HG02610 (cell line): ENCODE measurements around the gene TRIML1.
"Not testable (repeated sequence)": the region's sequence is repeated elsewhere in the genome, so short reads cannot be mapped to it uniquely, and the experiment has no call there.

Experiments used
- ATAC-seq: cut with Tn5 transposase; IDR thresholded peaks from one replicate; pipeline ENCODE4 v1.9.1; 2021; ENCODE audit warnings: mild to moderate bottlenecking, moderate library complexity; ENCODE audit not compliant: unreplicated experiment

The TRIML1 gene

GRCh38 chr4:188147776-188148175 is 8.5 kb downstream of the TRIML1 start:
- ATAC-seq, result no peak

- ATAC-seq, result no peak
These were observed 15.6 kb downstream of the TRIML1 start for GRCh38 chr4:188154668-188155405.

GRCh38 chr4:188158336-188158735 is 19.1 kb downstream of the TRIML1 start:
- no peak for ATAC-seq

DNA sequence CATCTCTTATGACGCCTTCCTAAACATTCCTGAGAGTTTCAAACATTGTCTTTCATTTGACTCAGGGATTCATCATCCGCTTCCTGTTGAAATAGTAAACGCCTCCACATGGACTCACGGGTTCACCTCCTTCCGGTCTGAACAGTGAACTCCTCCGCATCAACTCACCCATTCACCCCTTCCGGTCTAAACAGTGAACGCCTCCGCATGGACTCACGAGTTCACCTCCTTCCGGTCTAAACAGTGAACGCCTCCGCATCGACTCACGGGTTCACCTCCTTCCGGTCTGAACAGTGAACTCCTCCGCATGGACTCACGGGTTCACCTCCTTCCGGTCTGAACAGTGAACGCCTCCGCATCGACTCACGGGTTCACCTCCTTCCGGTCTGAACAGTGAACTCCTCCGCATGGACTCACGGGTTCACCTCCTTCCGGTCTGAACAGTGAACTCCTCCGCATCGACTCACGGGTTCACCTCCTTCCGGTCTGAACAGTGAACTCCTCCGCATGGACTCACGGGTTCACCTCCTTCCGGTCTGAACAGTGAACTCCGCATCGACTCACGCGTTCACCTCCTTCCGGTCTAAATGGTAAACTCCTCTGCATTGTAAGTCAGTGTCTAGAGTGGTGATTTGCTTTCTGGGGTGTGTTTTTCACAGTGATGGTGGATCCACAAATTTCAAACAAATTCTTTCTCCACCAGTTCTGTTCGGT is 20.4 kb downstream of the TRIML1 start:
- ATAC-seq, result not testable (repeated sequence)

- ATAC-seq, result no peak
These were observed 21.2 kb downstream of the TRIML1 start for GRCh38 chr4:188160406-188160805.

- ATAC-seq, result no peak
These were observed 21.9 kb downstream of the TRIML1 start for GRCh38 chr4:188161167-188161566.

- no peak for ATAC-seq
These were observed 23.5 kb downstream of the TRIML1 start for GRCh38 chr4:188162698-188163097.

DNA sequence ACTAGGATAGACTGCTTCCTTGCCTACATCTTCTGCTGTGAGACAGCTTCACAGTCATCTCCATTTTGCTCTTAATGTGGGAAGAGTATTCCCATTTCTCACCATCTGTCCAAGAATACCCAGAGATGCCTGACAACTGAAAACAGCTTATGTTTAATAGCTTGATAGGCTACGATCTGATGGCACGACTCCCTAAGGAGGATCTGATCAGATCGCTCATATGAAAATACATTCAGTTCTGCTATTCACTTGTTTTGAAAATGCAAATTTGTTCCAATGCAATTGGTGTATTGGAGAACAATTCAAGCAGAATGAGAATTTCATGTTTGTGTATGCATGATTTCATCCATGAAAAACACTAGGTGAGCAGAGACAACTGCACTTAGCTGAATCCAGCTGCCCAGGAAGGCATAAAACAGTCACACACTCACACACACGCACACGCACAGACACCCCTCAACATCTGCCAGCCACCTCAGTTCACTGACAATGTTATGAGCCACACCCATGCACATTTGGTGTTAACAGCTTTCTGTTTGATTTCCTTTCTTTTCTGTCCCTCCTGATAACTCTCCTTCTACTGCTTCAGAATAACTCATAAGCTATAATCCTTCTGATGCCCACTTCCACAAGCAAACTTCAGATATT is 29.6 kb downstream of the TRIML1 start:
- no peak for ATAC-seq

GRCh38 chr4:188171551-188171950 is 32.3 kb downstream of the TRIML1 start:
- ATAC-seq, result no peak

- ATAC-seq, result no peak
These were observed 36.0 kb downstream of the TRIML1 start for GRCh38 chr4:188175288-188175687.

GRCh38 chr4:188177997-188178675 is 38.9 kb downstream of the TRIML1 start:
- ATAC-seq, result no peak

- ATAC-seq, result no peak
These were observed 39.6 kb downstream of the TRIML1 start for GRCh38 chr4:188178806-188179205.

GRCh38 chr4:188187106-188187505 is 47.9 kb downstream of the TRIML1 start:
- ATAC-seq, result no peak

GRCh38 chr4:188190461-188190860 is 51.2 kb downstream of the TRIML1 start:
- ATAC-seq, result no peak

DNA sequence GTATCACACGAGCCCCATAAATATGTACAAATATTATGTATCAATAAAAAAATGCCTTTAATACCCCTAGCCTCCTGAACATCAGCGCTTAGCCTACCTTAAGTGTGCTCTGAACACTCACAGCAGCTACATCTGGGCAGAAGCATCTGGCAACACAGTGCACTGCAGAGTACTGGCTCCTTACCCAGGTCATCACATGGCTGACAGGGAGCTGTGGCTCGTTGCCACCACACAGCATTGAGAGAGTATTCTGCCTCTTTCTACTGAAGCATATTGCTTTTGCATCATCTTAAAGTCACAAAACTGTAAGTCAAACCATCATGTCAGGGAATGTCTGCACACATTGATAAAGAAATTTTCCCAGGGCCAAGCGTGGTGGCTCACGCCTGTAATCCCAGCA is 55.2 kb downstream of the TRIML1 start:
- ATAC-seq, result no peak

GRCh38 chr4:188195389-188195985 is 56.2 kb downstream of the TRIML1 start:
- no peak for ATAC-seq

DNA sequence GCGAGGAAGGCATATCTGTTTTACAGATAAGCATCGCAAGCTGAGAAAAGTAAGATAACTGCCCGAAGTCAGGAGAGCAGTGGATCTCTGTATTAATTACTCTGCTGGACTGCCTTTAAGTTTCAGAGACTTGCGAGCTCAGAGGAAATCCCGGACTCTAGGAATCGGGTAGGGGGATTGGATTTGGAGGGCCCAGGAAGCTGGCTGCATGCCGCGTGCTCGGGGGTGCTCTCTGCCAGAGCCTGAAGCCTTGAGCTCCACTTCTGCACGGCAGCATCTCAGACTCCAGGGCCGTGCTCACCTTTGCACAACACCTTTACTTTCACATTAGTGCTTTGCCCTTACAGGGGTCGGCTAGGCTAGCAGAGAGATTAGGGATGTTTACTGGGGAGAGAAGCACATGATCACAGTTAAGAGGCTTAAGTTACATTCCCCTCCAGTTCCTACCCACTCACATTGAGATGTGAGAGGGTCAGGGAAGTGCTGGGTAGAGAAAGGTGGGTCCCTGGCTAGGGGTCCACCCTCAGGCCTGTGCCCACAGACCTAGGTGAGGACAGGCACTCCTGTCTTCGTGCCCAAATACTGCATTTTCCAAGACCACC is 57.0 kb downstream of the TRIML1 start:
- no peak for ATAC-seq
